BE2C (cell line): Measurements from ENCODE around the gene NFIB.

Experiments
- DNase-seq: peaks from one replicate; pipeline ENCODE4 v3.0.0-alpha.2; 2020
- H3K27me3 ChIP-seq: fragments of 250-450 bp; sonication (Bioruptor Pico); 2 replicates; pipeline ENCODE4 v1.5.1; 2020; ENCODE audit warnings: mild to moderate bottlenecking
- H3K36me3 ChIP-seq: fragments of 250-450 bp; sonication (Bioruptor Pico); 2 replicates; pipeline ENCODE4 v1.5.1; 2020; ENCODE audit warnings: mild to moderate bottlenecking
- H3K4me1 ChIP-seq: fragments of 250-450 bp; sonication (Bioruptor Pico); 2 replicates; pipeline ENCODE4 v1.5.1; 2020
- H3K4me3 ChIP-seq: 2 replicates; pipeline ENCODE4 v1.5.1; 2011; ENCODE audit warnings: low read depth, low read length
- H3K9me3 ChIP-seq: fragments of 250-450 bp; sonication (Bioruptor Pico); 2 replicates; pipeline ENCODE4 v1.5.1; 2020
- CTCF ChIP-seq: IDR thresholded peaks from 2 replicates; pipeline ENCODE4 v1.5.1; 2012; ENCODE audit warnings: mild to moderate bottlenecking, low read depth, low read length

The NFIB gene

DNA sequence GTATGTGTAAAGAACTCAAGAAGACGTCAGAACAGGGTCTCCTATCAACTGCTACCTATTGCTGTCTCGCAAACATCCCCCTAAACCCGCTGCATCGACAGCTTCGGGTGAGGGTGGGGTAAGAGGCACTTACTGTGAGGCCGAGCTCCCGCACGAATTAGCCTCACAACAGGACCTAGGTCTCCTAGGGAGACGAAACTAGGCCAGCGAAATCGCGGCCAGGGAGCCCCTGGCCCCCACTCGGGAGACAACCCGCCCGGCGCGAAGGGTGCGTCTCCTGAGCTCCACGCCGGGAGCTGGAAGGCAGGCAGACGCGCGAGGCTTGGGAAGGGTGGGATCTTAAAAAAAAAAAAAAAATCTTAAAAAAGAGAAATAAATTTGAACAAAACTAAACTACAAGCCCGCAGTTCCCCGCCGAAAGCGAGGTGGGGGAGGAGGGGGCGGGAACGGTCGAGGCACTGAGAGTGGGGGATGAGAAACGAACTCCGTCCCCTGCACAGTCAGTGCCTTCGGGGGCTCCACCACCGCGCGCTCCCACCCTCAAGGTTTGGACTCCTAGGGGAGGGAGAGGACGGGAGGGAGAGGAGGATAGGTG lies 33.0 kb upstream of the NFIB start:
- no peak overlapping the region for H3K4me3 ChIP-seq
- TF ChIP-seq CTCF: no peak
- H3K36me3 ChIP-seq: no peaks in the 10 kb centered on the region
- no peaks in the 10 kb centered on the region for H3K27me3 ChIP-seq
- no peaks in the 10 kb centered on the region for H3K4me1 ChIP-seq
- H3K9me3 ChIP-seq: no peaks in the 10 kb centered on the region; the same call in 1 of the 2 replicates
- DNase-seq: no peak

DNA sequence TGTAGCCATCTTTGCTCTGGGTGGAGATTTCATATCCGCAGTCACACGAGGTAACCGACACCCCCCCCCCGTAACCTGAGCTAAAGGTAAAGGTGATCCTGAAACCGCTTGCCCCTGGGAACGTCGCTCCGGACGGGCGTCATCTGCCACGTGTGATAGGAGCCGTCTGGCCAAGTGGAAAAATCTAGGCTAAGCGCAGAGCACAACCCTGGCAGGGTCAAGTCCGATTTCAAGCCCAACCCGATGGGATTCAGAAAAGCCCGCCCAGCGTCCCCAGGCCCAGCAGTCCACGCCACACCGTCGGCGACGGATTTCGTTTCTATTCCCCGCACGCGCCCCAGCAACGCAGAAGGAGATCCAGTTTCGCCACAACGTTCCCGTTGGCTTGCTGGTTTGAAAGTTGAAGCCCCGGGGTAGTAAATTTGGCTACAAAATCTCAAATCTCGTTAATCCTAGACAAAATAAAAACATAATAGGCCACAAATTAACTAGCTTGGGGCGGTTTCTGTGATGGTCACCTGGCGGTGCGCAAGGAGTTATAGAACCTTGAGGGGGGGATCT lies 32.4 kb upstream of the NFIB start:
- Histone ChIP-seq H3K4me3 (no peak overlapping the region), H3K9me3 (no peaks in the 10 kb centered on the region; the same call in 1 of the 2 replicates), H3K27me3 (no peaks in the 10 kb centered on the region), H3K36me3 (no peaks in the 10 kb centered on the region), H3K4me1 (no peaks in the 10 kb centered on the region)
- no peak for TF ChIP-seq CTCF
- no peak for DNase-seq

DNA sequence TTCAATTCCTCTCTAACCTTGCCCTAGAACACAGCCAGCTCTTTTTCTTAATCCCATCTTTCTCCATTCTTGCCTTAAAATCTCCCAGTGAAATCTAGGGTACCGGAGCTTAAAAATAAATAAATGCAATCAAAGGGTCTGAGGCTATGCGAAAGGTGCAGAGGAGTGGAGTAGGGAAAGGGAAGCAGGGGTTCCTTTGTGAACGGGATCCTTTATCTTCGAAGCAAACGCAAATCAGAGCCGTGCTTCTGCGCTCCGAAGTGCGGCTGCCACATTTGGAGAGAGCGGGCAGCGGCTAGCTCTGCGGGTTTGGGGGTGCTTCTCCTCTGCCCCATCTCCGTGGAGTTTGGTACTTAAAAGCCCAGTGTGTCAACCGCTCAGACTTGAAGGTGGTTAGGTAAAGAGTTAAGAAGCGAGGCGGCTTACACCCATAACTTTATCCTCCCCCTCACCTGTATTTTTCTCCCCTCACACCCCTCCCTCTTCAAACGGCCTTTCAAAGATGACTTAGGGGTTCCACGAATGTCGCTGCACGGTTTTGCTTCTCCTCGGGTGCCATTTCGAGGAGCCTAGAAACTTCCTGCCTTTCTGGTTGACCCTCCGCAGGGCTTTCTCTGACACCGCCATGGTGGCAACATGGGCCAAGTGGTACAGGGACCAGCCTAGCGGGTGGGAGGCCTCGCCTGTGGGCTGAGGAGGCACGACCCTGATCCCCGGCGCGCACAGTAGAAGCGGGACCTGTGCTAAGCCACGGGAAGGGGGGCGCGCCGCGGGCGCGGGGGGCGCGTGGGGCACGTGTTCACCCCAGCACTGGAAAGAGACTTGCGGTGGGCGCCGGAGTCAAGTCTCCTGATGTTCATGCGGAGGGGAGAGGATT lies 31.7 kb upstream of the NFIB start:
- DNase-seq: no peak
- no peak for TF ChIP-seq CTCF
- Histone ChIP-seq H3K36me3 (no peaks in the 10 kb centered on the region), H3K4me3 (no peak overlapping the region), H3K9me3 (no peaks in the 10 kb centered on the region; the same call in 1 of the 2 replicates), H3K27me3 (no peaks in the 10 kb centered on the region), H3K4me1 (no peaks in the 10 kb centered on the region)

GRCh38 chr9:14344941-14345353 lies 31.0 kb upstream of the NFIB start:
- DNase-seq: no peak
- Histone ChIP-seq H3K27me3 (no peaks in the 10 kb centered on the region), H3K36me3 (no peaks in the 10 kb centered on the region), H3K4me3 (no peak overlapping the region), H3K9me3 (no peaks in the 10 kb centered on the region; the same call in 1 of the 2 replicates), H3K4me1 (no peaks in the 10 kb centered on the region)
- TF ChIP-seq CTCF: no peak

GRCh38 chr9:14344053-14344524 lies 30.1 kb upstream of the NFIB start:
- DNase-seq: no peak
- Histone ChIP-seq H3K27me3 (no peaks in the 10 kb centered on the region), H3K9me3 (no peaks in the 10 kb centered on the region; the same call in 1 of the 2 replicates), H3K4me1 (no peaks in the 10 kb centered on the region), H3K4me3 (no peak overlapping the region), H3K36me3 (no peaks in the 10 kb centered on the region)
- no peak for TF ChIP-seq CTCF
